Left lung (tissue), 10 donors: Measurements from ENCODE around the gene ADAM23. TPM values are rescaled to one million over a fixed set of nuclear protein-coding genes. Genes with fewer than 3 reads are reported as not detected.

Experiments used
- ATAC-seq: fragments of 200-7000 bp; cut with Tn5 transposase; one replicate; pipeline ENCODE4 v1.9.1; 2020; ENCODE audit warnings: moderate library complexity
- DNase-seq, 4 donors: peaks; one replicate each; pipeline ENCODE4 v3.0.0-alpha.2; 2013 to 2020
- H3K27ac ChIP-seq, 2 donors: fragments of 200-600 bp; sonication (generic) in 1 of 2; one replicate each; pipeline versions ENCODE4 v1.5.0 to v1.8.0; 2020 to 2021
- H3K27me3 ChIP-seq, 2 donors: fragments of 200-600 bp; sonication (generic) in 1 of 2; one replicate each; pipeline versions ENCODE4 v1.5.0 to v1.8.0; 2020 to 2021
- H3K36me3 ChIP-seq, 2 donors: fragments of 200-600 bp; sonication (generic) in 1 of 2; one replicate each; pipeline versions ENCODE4 v1.5.0 to v1.8.0; 2020 to 2021
- H3K4me1 ChIP-seq, 2 donors: fragments of 200-600 bp; one replicate each; pipeline ENCODE4 v1.8.0; 2021
- H3K4me3 ChIP-seq, 2 donors: fragments of 200-600 bp; sonication (generic) in 1 of 2; one replicate each; pipeline versions ENCODE4 v1.5.0 to v1.8.0; 2020 to 2021; ENCODE audit warnings: mild to moderate bottlenecking in 1 of 2
- H3K9me3 ChIP-seq, 2 donors: fragments of 200-600 bp; sonication (generic) in 1 of 2; one replicate each; pipeline versions ENCODE4 v1.5.0 to v1.8.0; 2020 to 2021
- intact Hi-C, 2 donors: fragments of 100-400 bp; cut with DNase I; formaldehyde crosslinking; loops; one replicate each; pipeline versions ENCODE4 v1.11.2 to v1.14.2; 2022
- polyA plus RNA-seq, 6 donors: library from polyadenylated mRNA; unstranded; fragments of 120-200 nt; gene quantifications; one replicate each; pipeline ENCODE4 v1.2.1, GENCODE V29; 2013; ENCODE audit not compliant: insufficient read length in 6 of 6
- total RNA-seq, 2 donors: library from RNA; stranded (reverse); fragmentation: NEBNext Ultra II Directional; extraction: Animal tissue kit (Norgen Biotek cat#: 25700); gene quantifications; one replicate each; pipeline ENCODE4 v1.2.1, GENCODE V29; 2021
- TF ChIP-seq, protein P1 (sequence below), 2 donors: fragments of 200-600 bp; sonication (generic) in 1 of 2; IDR thresholded peaks; one replicate each; pipeline versions ENCODE4 v1.5.0 to v1.8.0; 2021; ENCODE audit warnings: antibody characterized with exemption in 2 of 2
- donor health status: DM: no; HTN: yes; CAD: no.
- donor health status: DM: no; HTN: no; CAD: no.

The ADAM23 gene
- total and polyA plus RNA-seq, 8 donors, result 2.2 to 7.9 (median 5.3) TPM

DNA sequence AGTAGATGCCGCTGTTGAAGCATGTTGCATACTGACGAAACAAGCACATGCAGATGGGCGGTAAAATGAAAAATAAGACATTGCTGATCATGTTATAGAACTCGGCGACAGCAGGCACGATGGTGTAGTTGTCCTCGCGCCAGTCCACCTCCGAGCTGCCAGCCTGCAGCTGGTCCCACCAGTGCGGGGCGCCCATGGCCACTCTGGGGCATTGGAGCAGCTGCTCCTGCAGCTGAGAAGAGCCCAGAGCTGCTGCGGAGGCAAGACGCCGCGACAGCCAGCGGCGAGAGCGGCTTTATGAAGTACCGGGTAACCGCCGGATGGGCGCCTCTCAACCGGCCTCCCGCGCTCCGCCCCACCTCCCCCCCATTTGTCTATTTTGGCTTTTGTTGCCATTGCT, 32.6 kb upstream of the ADAM23 start:
- intact Hi-C loops, result no loop called here
- H3K27me3 ChIP-seq, result no peaks in the 10 kb centered on the region
- H3K27ac ChIP-seq, result no peak overlapping the region
- H3K9me3 ChIP-seq, result peaks cover 0 to 4% of the 10 kb centered on the region in 2 donors
- TF ChIP-seq, protein P1, sequence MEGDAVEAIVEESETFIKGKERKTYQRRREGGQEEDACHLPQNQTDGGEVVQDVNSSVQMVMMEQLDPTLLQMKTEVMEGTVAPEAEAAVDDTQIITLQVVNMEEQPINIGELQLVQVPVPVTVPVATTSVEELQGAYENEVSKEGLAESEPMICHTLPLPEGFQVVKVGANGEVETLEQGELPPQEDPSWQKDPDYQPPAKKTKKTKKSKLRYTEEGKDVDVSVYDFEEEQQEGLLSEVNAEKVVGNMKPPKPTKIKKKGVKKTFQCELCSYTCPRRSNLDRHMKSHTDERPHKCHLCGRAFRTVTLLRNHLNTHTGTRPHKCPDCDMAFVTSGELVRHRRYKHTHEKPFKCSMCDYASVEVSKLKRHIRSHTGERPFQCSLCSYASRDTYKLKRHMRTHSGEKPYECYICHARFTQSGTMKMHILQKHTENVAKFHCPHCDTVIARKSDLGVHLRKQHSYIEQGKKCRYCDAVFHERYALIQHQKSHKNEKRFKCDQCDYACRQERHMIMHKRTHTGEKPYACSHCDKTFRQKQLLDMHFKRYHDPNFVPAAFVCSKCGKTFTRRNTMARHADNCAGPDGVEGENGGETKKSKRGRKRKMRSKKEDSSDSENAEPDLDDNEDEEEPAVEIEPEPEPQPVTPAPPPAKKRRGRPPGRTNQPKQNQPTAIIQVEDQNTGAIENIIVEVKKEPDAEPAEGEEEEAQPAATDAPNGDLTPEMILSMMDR (IDR thresholded peaks at IDR 0.05), result no peak
- ATAC-seq (no peak), DNase-seq (peak in 1 of 4 donors; percentile 72)
- no peaks in the 10 kb centered on the region for H3K4me1 ChIP-seq
- no peak overlapping the region for H3K4me3 ChIP-seq
- H3K36me3 ChIP-seq, result no peaks in the 10 kb centered on the region

DNA sequence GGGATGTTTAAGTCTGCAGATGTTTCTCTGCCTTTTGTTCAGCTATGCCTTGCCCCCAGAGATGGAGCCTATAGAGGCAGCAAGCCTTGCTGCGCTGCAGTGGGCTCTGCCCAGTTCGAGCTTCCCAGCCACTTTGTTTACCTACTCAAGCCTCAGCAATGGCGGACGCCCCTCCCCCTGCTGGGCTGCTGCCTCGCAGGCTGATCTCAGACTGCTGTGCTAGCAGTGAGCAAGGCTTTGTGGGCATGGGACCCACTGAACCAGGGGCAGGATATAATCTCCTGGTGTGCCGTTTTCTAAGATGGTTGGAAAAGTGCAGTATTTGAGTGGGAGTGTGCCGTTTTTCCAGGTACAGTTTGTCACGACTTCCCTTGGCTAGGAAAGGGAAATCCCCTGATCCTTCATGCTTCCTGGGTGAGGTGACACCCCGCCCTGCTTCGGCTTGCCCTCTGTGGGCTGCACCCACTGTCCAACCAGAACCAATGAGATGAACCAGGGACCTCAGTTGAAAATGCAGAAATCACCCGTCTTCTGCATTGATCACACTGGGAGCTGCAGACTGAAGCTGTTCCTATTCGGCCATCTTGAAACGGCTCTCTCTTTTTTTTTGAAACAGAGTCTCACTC, 27.6 kb upstream of the ADAM23 start:
- DNase-seq, result peak in 1 of 4 donors; percentile 63
- intact Hi-C loops, result no loop called here
- TF ChIP-seq, protein P1 (IDR thresholded peaks at IDR 0.05), result no peak

DNA sequence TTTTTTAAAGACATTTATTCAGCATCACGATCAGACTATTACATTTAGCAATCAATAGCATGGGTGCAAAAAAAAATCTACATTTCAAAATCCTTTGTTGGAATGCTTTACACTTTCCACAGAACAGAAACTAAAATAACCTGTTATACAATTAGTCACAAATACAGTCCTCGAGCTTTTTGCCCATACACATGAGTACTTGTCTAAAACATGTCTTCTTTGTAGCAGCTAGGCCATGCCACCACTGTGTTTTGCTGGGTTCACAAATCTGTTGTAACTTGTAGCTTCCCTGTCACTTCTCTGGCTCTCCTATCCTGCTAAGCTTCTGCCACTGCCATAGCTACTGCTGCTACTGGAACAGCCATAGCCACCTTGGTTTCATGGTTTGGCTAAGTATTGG, 24.4 kb upstream of the ADAM23 start:
- DNase-seq, result no peak
- TF ChIP-seq, protein P1 (IDR thresholded peaks at IDR 0.05), result no peak
- intact Hi-C loops, result no loop called here
- Histone ChIP-seq H3K27ac (no peak overlapping the region), H3K36me3 (no peaks in the 10 kb centered on the region), H3K9me3 (peaks cover 0 to 13% of the 10 kb centered on the region in 2 donors), H3K4me3 (no peak overlapping the region), H3K27me3 (no peaks in the 10 kb centered on the region), H3K4me1 (no peaks in the 10 kb centered on the region)
- ATAC-seq, result no peak

More for the DNA sequence above, 27.6 kb upstream of the ADAM23 start:
- Histone ChIP-seq H3K9me3 (peaks cover 0 to 15% of the 10 kb centered on the region in 2 donors), H3K4me1 (no peaks in the 10 kb centered on the region), H3K27me3 (no peaks in the 10 kb centered on the region), H3K36me3 (no peaks in the 10 kb centered on the region), H3K27ac (no peak overlapping the region), H3K4me3 (no peak overlapping the region)
- no peak for ATAC-seq

DNA sequence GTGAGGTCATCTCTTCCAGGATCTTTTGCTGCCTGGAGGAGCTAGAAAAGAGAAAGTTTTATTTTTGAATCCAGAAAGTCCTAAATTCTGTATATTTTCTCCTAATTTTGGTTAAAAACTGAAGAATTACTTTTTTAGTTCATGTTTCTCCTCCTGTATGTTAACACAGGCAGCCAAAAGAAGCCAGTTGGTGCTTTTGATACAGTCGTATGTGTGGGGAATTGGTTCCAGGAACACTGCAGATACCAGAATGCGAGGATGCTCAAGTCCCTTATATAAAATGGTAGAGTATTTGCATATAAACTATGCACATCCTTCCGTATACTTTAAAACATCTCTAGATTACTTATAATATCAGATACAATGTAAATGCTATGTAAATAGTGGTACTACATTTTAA, 22.6 kb upstream of the ADAM23 start:
- H3K9me3 ChIP-seq, result peaks cover 0 to 13% of the 10 kb centered on the region in 2 donors
- H3K4me3 ChIP-seq, result no peak overlapping the region
- DNase-seq (no peak), ATAC-seq (no peak)
- H3K4me1 ChIP-seq, result no peaks in the 10 kb centered on the region
- TF ChIP-seq, protein P1 (IDR thresholded peaks at IDR 0.05), result no peak
- no peak overlapping the region for H3K27ac ChIP-seq
- H3K36me3 ChIP-seq, result no peaks in the 10 kb centered on the region
- no peaks in the 10 kb centered on the region for H3K27me3 ChIP-seq
- intact Hi-C loops, result no loop called here

DNA sequence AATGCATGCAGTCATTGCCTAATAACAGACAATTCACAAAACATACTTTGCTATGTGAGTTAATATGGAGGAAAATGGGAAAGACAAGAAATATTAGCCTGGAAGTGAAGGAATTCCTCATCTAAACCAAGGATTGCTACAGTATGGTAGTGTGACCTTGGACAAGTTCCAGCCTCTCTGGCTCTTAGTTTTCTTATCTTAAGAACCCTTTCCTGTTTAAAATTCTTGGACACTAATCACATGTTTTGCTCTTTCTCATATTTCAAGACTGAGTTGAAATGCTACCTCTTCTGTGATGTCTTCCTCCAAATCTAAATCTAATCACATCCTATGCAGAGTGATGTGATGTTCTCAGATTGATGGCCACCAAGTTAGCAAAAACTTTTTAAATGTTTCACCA, 20.8 kb upstream of the ADAM23 start:
- TF ChIP-seq, protein P1 (IDR thresholded peaks at IDR 0.05), result no peak
- H3K27me3 ChIP-seq, result no peaks in the 10 kb centered on the region
- H3K36me3 ChIP-seq, result no peaks in the 10 kb centered on the region
- ATAC-seq (no peak), DNase-seq (no peak)
- no peak overlapping the region for H3K27ac ChIP-seq
- peaks cover 0 to 10% of the 10 kb centered on the region in 2 donors for H3K9me3 ChIP-seq
- no peaks in the 10 kb centered on the region for H3K4me1 ChIP-seq
- intact Hi-C loops, result no loop called here
- no peak overlapping the region for H3K4me3 ChIP-seq
